OCI-LY1 (cell line): Measurements from ENCODE around the gene PCIF1.
"Not testable (repeated sequence)": the region's sequence is repeated elsewhere in the genome, so short reads cannot be mapped to it uniquely, and the experiment has no call there.

ENCODE experiments used
- H2AFZ ChIP-seq: fragments of 200-600 bp; sonication (generic), shearing (Covaris generic); 2 replicates; pipeline ENCODE4 v1.6.0; 2014; ENCODE audit warnings: antibody characterized with exemption, mild to moderate bottlenecking, low read length
- H3F3A ChIP-seq: fragments of 200-600 bp; sonication (generic), shearing (Covaris generic); 2 replicates; pipeline ENCODE4 v1.6.0; 2014; ENCODE audit warnings: mild to moderate bottlenecking, antibody characterized with exemption, low read length, moderate library complexity; ENCODE audit not compliant: insufficient read depth
- H3K27ac ChIP-seq: fragments of 200-600 bp; sonication (generic); 2 replicates; pipeline ENCODE4 v1.5.1; 2014; ENCODE audit warnings: low read length, mixed run types, mild to moderate bottlenecking, low read depth; ENCODE audit not compliant: poor library complexity, severe bottlenecking
- H3K27me3 ChIP-seq: fragments of 200-600 bp; sonication (generic); 2 replicates; pipeline ENCODE4 v1.6.0; 2014; ENCODE audit warnings: antibody characterized with exemption, mild to moderate bottlenecking, low read length, moderate library complexity; ENCODE audit not compliant: insufficient read depth
- H3K36me3 ChIP-seq: fragments of 200-600 bp; sonication (generic); 2 replicates; pipeline ENCODE4 v1.6.1; 2014; ENCODE audit warnings: mild to moderate bottlenecking, antibody characterized with exemption, low read length, moderate library complexity, mixed read lengths; ENCODE audit not compliant: insufficient read depth
- H3K4me1 ChIP-seq: fragments of 200-600 bp; sonication (generic); 2 replicates; pipeline ENCODE4 v1.5.1; 2014; ENCODE audit warnings: mild to moderate bottlenecking, low read length, moderate library complexity; ENCODE audit not compliant: insufficient read depth, severe bottlenecking
- H3K4me2 ChIP-seq: fragments of 200-600 bp; sonication (generic), shearing (Covaris generic); 2 replicates; pipeline ENCODE4 v1.6.1; 2014; ENCODE audit warnings: low read length
- H3K4me3 ChIP-seq: fragments of 200-600 bp; sonication (generic); 2 replicates; pipeline ENCODE4 v1.5.1; 2014; ENCODE audit warnings: low read length, low read depth, mild to moderate bottlenecking, mixed read lengths; ENCODE audit not compliant: poor library complexity, severe bottlenecking
- H3K79me2 ChIP-seq: fragments of 200-600 bp; shearing (Covaris generic); 2 replicates; pipeline ENCODE4 v1.6.1; 2016; ENCODE audit warnings: mixed run types, low read length, mixed read lengths; ENCODE audit not compliant: insufficient read depth
- H3K9ac ChIP-seq: fragments of 200-600 bp; sonication (generic), shearing (Covaris generic); 2 replicates; pipeline ENCODE4 v1.6.1; 2014; ENCODE audit warnings: mild to moderate bottlenecking, low read length, mixed read lengths
- H3K9me2 ChIP-seq: fragments of 200-600 bp; sonication (generic), shearing (Covaris generic); 2 replicates; pipeline ENCODE4 v1.6.1; 2014; ENCODE audit warnings: low read depth, mild to moderate bottlenecking, low read length, mixed read lengths
- H3K9me3 ChIP-seq: fragments of 200-600 bp; shearing (Covaris generic); 2 replicates; pipeline ENCODE4 v1.6.1; 2014; ENCODE audit warnings: low read length, mixed read lengths
- H4K20me1 ChIP-seq: fragments of 200-600 bp; sonication (generic), shearing (Covaris generic); 2 replicates; pipeline ENCODE4 v1.6.0; 2016; ENCODE audit warnings: mild to moderate bottlenecking, low read length; ENCODE audit not compliant: insufficient read depth
- CTCF ChIP-seq: fragments of 200-600 bp; sonication (generic), shearing (Covaris generic); IDR thresholded peaks from 2 replicates; pipeline ENCODE4 v1.5.1; 2017; ENCODE audit warnings: mild to moderate bottlenecking, antibody characterized with exemption, low read length, moderate library complexity, mixed read lengths
- EZH2 ChIP-seq: fragments of 200-600 bp; sonication (generic), shearing (Covaris generic); IDR thresholded peaks from 2 replicates; pipeline ENCODE4 v1.8.0; 2017; ENCODE audit warnings: borderline replicate concordance, mixed run types, mild to moderate bottlenecking, antibody characterized with exemption, low read length, moderate library complexity, mixed read lengths

The PCIF1 gene

GRCh38 chr20:45927071-45927878 lies 7.2 kb upstream of the PCIF1 start:
- no peaks in the 10 kb centered on the region for H3F3A ChIP-seq

GRCh38 chr20:45931680-45932079 lies 2.8 kb upstream of the PCIF1 start:
- H3K36me3 ChIP-seq, H3K79me2 ChIP-seq, H3K9me2 ChIP-seq, H3K9ac ChIP-seq, H3K27me3 ChIP-seq, H3K4me3 ChIP-seq, H2AFZ ChIP-seq, H3K27ac ChIP-seq, H4K20me1 ChIP-seq, H3K9me3 ChIP-seq, H3F3A ChIP-seq, H3K4me2 ChIP-seq: not testable (repeated sequence)
- peaks cover 14% of the 10 kb centered on the region for H3K4me1 ChIP-seq

More at GRCh38 chr20:45927071-45927878, 7.2 kb upstream of the PCIF1 start:
- no peak overlapping the region for H3K27ac ChIP-seq
- no peak overlapping the region for H2AFZ ChIP-seq
- no peaks in the 10 kb centered on the region for H3K9me3 ChIP-seq
- no peak overlapping the region for H3K4me3 ChIP-seq
- no peak overlapping the region for H3K4me2 ChIP-seq
- H3K27me3 ChIP-seq, result 0 out of 2 replicates have a peak, but pooled peaks cover 3% of the 10 kb centered on the region
- no peaks in the 10 kb centered on the region for H3K79me2 ChIP-seq
- no peak overlapping the region for H3K9ac ChIP-seq
- no peaks in the 10 kb centered on the region for H3K4me1 ChIP-seq
- TF ChIP-seq CTCF (no peak), EZH2 (no peak)
- H3K36me3 ChIP-seq, result no peaks in the 10 kb centered on the region
- no peaks in the 10 kb centered on the region for H4K20me1 ChIP-seq
- H3K9me2 ChIP-seq, result no peaks in the 10 kb centered on the region

- peak overlapping the region; percentile 93 for H3K9ac ChIP-seq
- H2AFZ ChIP-seq, result no peak overlapping the region
- no peaks in the 10 kb centered on the region for H4K20me1 ChIP-seq
- no peaks in the 10 kb centered on the region for H3F3A ChIP-seq
- H3K36me3 ChIP-seq, result peaks cover 15% of the 10 kb centered on the region
- peak overlapping the region; percentile 74 for H3K4me2 ChIP-seq
- no peaks in the 10 kb centered on the region for H3K9me2 ChIP-seq
- H3K4me3 ChIP-seq, result peak overlapping the region; percentile 68
- H3K27ac ChIP-seq, result peak overlapping the region; percentile 67
- TF ChIP-seq EZH2 (no peak), CTCF (peak; percentile 38; the same call in 1 of the 2 replicates)
- peaks cover 7% of the 10 kb centered on the region for H3K79me2 ChIP-seq
- peaks cover 14% of the 10 kb centered on the region for H3K4me1 ChIP-seq
- H3K27me3 ChIP-seq, result no peaks in the 10 kb centered on the region
- H3K9me3 ChIP-seq, result no peaks in the 10 kb centered on the region
Observed at GRCh38 chr20:45933266-45934045, 1.0 kb upstream of the PCIF1 start.
